Immature natural killer cell (primary cell): Measurements from ENCODE around the gene MAL. TPM values are rescaled to one million over a fixed set of nuclear protein-coding genes. Genes with fewer than 3 reads are reported as not detected.

Experiments used
- DNase-seq, 3 donors: peaks; one replicate each; pipeline ENCODE4 v3.0.0; 2022; ENCODE audit warnings: mixed read lengths in 1 of 3
- H3K27ac Mint-ChIP-seq, 6 donors: one replicate each; pipeline ENCODE4 v1.8.0; 2020; ENCODE audit warnings: mixed read lengths in 6 of 6, mild to moderate bottlenecking in 5 of 6, inconsistent platforms in 4 of 6, moderate library complexity in 3 of 6
- H3K27me3 Mint-ChIP-seq, 3 donors: one replicate each; pipeline ENCODE4 v1.8.0; 2020 to 2021; ENCODE audit warnings: low read depth in 3 of 3, mild to moderate bottlenecking in 3 of 3, mixed read lengths in 3 of 3, moderate library complexity in 3 of 3, inconsistent platforms in 1 of 3
- H3K36me3 Mint-ChIP-seq, 3 donors: one replicate each; pipeline ENCODE4 v1.8.0; 2020; ENCODE audit warnings: mixed read lengths in 3 of 3, inconsistent platforms in 2 of 3, mild to moderate bottlenecking in 2 of 3
- H3K4me1 Mint-ChIP-seq, 2 donors: one replicate each; pipeline ENCODE4 v1.8.0; 2020; ENCODE audit warnings: inconsistent platforms in 2 of 2, mild to moderate bottlenecking in 2 of 2, mixed read lengths in 2 of 2, moderate library complexity in 1 of 2
- H3K4me3 Mint-ChIP-seq, 5 donors: one replicate each; pipeline ENCODE4 v1.8.0; 2020; ENCODE audit warnings: mild to moderate bottlenecking in 5 of 5, mixed read lengths in 5 of 5, inconsistent platforms in 3 of 5, moderate library complexity in 3 of 5
- H3K9me3 Mint-ChIP-seq, 6 donors: one replicate each; pipeline ENCODE4 v1.8.0; 2020; ENCODE audit warnings: mild to moderate bottlenecking in 6 of 6, mixed read lengths in 6 of 6, inconsistent platforms in 4 of 6, moderate library complexity in 3 of 6
- polyA plus RNA-seq, 3 donors: library from polyadenylated mRNA; unstranded; fragments of 300-500 nt; fragmentation: Illumina TruSeq; gene quantifications; one replicate each; pipeline ENCODE4 v1.2.3, GENCODE V29; 2021

Gene MAL
- polyA plus RNA-seq, 3 donors from 2014 or later = 1.2 to 1.9 (median 1.6) TPM

GRCh38 chr2:95015261-95015912 is 10.1 kb upstream of the MAL start:
- H3K27me3 Mint-ChIP-seq = peaks cover 2 to 8% (median 2%) of the 10 kb centered on the region in 3 donors
- no peak overlapping the region for H3K4me3 Mint-ChIP-seq
- no peaks in the 10 kb centered on the region for H3K36me3 Mint-ChIP-seq
- H3K27ac Mint-ChIP-seq = no peak overlapping the region
- H3K4me1 Mint-ChIP-seq = no peaks in the 10 kb centered on the region
- H3K9me3 Mint-ChIP-seq = no peaks in the 10 kb centered on the region
- DNase-seq = no peak

DNA sequence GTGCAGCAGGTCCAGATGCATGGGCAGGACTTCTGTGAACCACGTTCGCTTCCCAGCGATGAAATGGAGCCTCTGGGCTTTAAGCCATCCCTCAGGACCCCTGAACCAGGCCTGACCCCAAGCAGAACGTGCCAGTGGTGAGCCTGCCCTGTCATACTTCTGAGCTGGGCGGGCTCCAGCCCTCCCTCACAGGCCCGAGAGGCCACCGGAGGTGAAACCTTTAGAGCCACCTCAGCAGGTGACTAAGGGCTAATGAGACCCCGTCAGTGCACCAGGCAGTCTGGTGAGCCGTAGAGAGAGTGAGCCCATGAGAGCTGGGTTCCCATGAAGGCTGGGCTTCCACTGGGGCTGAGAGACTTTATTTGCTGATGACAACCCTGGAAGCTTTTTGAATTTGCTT is 8.9 kb upstream of the MAL start:
- no peak for DNase-seq
- Mint-ChIP-seq H3K4me1 (no peaks in the 10 kb centered on the region), H3K4me3 (no peak overlapping the region), H3K9me3 (no peaks in the 10 kb centered on the region), H3K27ac (no peak overlapping the region), H3K36me3 (no peaks in the 10 kb centered on the region), H3K27me3 (peaks cover 2 to 5% (median 2%) of the 10 kb centered on the region in 3 donors)

DNA sequence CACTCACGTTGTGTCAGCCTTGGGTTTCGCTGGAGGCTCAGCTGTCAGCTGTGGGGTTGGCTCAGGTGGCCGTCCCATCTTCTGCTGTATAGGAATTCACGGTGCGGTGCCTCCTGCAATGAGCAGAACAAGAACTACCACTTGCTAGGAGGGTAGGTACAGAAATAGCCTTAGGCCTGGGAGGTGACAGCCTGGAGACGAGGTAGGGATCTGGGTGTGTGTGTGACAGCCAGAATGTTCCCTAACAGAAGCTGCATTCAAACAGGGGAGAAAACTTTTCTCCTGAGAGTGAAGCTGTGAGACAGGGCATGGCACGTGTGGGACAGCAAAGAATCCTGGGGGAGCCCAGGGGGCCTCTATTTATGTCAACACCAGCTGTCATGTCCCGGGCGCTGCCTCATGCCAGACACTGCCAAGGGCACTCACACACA is 8.4 kb upstream of the MAL start:
- no peaks in the 10 kb centered on the region for H3K9me3 Mint-ChIP-seq
- no peak overlapping the region for H3K4me3 Mint-ChIP-seq
- H3K4me1 Mint-ChIP-seq = no peaks in the 10 kb centered on the region
- no peak overlapping the region for H3K27ac Mint-ChIP-seq
- no peak for DNase-seq
- no peaks in the 10 kb centered on the region for H3K36me3 Mint-ChIP-seq
- H3K27me3 Mint-ChIP-seq = peaks cover 2 to 5% (median 4%) of the 10 kb centered on the region in 3 donors

DNA sequence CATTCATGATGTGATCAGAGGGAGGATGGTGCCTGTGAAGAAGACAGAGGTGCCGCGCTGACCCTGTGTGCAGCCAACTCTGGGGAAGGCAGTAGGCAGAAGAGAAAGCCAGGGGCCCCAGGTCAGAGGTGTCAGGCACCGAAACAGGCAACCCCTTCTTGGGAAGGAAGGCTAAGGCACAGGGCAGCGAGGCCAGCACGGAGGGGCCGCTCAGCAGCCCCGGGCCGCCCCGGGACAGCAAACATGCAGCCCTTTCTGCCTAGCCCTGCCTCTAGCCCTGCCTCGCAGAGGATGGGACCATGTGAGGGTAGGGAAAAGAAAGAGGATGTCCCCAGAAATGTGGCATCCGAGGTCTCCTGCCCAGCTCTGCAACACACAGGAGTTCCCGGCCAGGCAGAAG is 7.7 kb upstream of the MAL start:
- no peak overlapping the region for H3K27ac Mint-ChIP-seq

GRCh38 chr2:95018301-95018700 is 7.2 kb upstream of the MAL start:
- Mint-ChIP-seq H3K4me1 (no peaks in the 10 kb centered on the region), H3K27me3 (peaks cover 4 to 8% (median 8%) of the 10 kb centered on the region in 3 donors), H3K9me3 (no peaks in the 10 kb centered on the region), H3K27ac (no peak overlapping the region), H3K4me3 (no peak overlapping the region), H3K36me3 (no peaks in the 10 kb centered on the region)
- no peak for DNase-seq

More for the DNA sequence above, 7.7 kb upstream of the MAL start:
- Mint-ChIP-seq H3K27me3 (peaks cover 2 to 8% (median 4%) of the 10 kb centered on the region in 3 donors), H3K9me3 (no peaks in the 10 kb centered on the region), H3K4me1 (no peaks in the 10 kb centered on the region), H3K4me3 (no peak overlapping the region), H3K36me3 (no peaks in the 10 kb centered on the region)
- DNase-seq = no peak

DNA sequence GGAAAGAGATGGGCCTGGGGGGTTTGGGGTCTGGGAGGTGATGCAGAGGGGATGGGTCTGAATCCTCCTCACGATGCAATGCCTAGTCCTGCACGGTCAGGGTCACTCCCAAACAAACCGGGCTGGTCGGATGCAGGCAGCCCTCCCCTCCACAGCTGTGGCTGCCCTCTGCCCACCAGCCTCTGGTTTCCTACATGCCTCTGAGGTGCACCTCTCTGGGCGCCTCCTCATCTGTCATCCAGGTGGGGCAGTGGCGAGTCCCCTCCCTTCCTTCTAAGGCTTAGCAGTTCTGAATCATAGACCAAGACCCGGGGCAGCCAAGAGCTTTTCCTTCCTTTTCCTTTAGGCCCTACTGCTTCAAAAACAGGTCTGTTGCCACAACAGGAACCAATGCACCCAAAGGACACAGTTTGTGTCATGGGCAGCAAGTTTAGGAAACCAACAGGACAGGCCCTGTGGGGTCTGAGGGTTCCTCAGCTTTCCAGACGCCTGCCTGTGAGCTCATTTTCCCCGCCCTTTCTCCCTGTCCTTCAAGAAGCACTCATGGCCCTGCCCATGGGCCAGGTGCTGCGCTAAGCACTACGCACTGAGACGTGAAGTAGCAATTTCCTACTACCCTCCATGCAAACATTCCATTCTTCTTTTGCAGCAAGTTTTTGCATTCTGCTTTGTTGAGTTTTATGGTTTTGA is 6.5 kb upstream of the MAL start:
- Mint-ChIP-seq H3K9me3 (no peaks in the 10 kb centered on the region), H3K27me3 (peaks cover 7 to 11% (median 8%) of the 10 kb centered on the region in 3 donors), H3K4me1 (no peaks in the 10 kb centered on the region), H3K36me3 (no peaks in the 10 kb centered on the region), H3K27ac (no peak overlapping the region), H3K4me3 (no peak overlapping the region)
- DNase-seq = no peak

DNA sequence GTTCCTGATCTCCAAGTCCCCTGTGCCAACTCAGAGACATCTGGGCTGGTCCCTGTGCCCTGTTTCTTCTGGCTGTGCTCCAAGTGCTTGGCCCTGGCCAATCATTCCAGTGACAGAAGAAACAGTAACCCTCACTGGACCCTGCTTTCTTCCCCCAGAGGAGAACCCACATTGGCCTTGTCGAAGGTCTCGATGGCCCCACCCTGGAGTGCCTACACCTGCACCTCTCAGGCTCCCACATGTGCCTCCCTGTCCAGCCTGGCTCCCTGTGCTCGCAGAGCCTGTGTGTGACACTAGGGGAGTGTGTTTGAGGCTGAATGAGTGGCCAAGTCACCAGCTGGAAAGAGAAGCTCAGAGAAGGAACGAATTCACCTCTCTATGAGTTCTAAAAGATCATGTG is 5.9 kb upstream of the MAL start:
- no peak for DNase-seq
- H3K9me3 Mint-ChIP-seq = no peaks in the 10 kb centered on the region
- H3K27me3 Mint-ChIP-seq = peaks cover 8 to 14% (median 9%) of the 10 kb centered on the region in 3 donors
- no peak overlapping the region for H3K4me3 Mint-ChIP-seq
- H3K36me3 Mint-ChIP-seq = no peaks in the 10 kb centered on the region
- no peaks in the 10 kb centered on the region for H3K4me1 Mint-ChIP-seq
- H3K27ac Mint-ChIP-seq = no peak overlapping the region

DNA sequence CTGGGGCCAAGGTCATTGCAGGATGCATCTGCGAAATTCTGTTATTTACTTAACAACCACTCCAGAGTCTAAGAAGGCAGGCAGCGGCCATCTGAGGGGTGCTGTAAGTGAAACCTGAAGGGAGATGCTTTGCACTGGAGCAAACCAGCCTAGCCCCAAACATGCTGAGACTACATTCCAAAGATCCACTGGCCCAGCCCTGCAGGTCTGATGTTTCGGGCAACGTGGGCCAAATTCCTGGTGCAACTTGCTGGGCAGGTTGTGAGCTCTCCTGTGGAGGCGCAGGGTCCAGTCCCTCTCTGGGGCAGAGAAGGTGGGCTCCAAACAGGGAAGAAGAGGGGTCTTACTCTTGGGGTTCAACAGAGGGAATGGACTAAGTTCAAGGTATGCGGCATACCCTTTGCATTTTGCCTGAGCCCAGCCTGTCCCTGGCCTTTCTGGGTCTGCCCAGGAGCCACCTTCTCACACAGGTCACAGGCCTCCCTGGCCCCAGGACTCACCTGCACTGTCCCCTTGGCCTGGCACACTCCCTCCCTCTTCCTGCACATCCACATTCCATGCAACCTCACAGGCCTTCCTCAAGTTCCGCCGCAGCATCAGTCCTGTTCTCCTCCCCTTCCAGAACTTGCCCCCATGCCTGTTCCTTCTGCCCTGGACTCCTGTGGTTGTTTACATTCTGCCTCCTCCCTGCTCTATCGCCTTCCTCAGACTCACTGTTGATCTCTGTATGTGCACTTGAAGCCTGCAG is 5.1 kb upstream of the MAL start:
- Mint-ChIP-seq H3K27me3 (peaks cover 8 to 18% (median 9%) of the 10 kb centered on the region in 3 donors), H3K9me3 (no peaks in the 10 kb centered on the region), H3K4me1 (no peaks in the 10 kb centered on the region), H3K36me3 (no peaks in the 10 kb centered on the region), H3K4me3 (no peak overlapping the region), H3K27ac (no peak overlapping the region)
- no peak for DNase-seq

DNA sequence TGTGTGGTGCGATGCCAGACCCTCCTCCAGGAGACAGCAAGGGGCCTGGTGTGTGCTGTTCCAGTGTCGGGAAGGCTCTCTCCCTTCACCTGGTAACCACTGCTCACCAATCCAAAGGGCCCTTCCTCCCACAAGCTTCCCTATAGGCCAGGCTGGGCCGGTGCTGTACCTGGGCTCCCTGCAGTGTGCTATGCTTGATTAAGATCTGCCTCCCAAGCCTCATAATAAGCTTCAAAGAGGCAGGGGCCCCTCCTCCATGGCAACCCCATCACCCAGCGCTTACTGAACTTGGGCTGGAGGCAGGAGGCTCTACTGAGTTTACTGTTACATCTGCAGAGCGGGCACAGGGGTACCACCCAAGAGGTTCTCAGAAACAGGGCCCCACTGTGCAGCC is 4.5 kb upstream of the MAL start:
- Mint-ChIP-seq H3K9me3 (no peaks in the 10 kb centered on the region), H3K4me3 (no peak overlapping the region), H3K27me3 (peaks cover 9 to 20% (median 9%) of the 10 kb centered on the region in 3 donors), H3K4me1 (peaks cover 0 to 3% of the 10 kb centered on the region in 2 donors), H3K36me3 (no peaks in the 10 kb centered on the region), H3K27ac (no peak overlapping the region)
- no peak for DNase-seq

GRCh38 chr2:95021847-95022246 is 3.7 kb upstream of the MAL start:
- Mint-ChIP-seq H3K27me3 (peaks cover 9 to 22% (median 11%) of the 10 kb centered on the region in 3 donors), H3K4me3 (no peak overlapping the region), H3K9me3 (no peaks in the 10 kb centered on the region), H3K4me1 (peaks cover 0 to 4% of the 10 kb centered on the region in 2 donors), H3K27ac (no peak overlapping the region), H3K36me3 (no peaks in the 10 kb centered on the region)
- DNase-seq = no peak

DNA sequence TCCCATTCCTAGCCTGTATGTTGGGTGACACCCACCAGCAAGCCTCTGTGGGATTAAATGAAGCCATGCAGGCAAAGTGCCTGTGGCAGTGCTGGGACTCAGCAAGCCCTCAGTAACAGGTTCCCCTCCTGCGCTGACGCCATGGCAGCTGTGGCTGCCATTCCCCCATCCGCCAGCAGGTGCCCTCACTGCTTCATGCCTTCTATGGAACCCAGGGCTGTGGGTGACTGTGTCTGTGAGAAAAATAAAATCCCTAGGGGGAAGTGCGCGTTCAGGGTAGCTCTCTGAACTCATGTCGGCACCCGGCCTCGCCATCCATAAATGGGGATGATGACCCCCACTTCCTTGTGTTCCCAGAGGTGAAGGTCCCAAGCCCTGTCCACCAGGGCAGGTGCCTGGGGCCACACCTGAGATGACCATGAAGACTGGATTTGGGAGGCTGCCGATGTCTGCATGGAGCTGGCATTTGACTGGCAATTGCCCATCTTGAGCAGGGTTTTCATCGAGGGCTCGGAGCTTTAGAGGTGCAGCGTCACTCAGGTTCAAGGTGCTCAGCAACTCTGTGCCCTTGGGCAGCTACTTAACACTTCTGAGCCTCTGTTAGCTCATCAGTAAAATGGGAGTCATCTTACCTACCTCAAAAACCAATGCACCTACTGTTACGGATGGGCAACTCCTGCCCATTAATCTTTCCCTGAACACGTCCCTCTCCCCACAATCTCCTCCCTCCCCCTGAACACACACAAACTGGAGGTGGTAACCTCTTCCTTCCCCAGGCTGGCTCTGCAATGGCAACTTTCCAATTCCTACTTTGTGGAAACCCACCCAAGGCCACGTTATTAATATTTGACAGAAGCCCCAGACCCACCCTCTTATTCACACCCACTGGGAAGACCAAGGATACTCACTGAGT is 2.9 kb upstream of the MAL start:
- Mint-ChIP-seq H3K36me3 (no peaks in the 10 kb centered on the region), H3K4me1 (peaks cover 0 to 4% of the 10 kb centered on the region in 2 donors), H3K4me3 (no peak overlapping the region), H3K9me3 (no peaks in the 10 kb centered on the region), H3K27me3 (peaks cover 9 to 22% (median 14%) of the 10 kb centered on the region in 3 donors), H3K27ac (no peak overlapping the region)
- DNase-seq = peak; percentile 6 to 14 (median 13)

DNA sequence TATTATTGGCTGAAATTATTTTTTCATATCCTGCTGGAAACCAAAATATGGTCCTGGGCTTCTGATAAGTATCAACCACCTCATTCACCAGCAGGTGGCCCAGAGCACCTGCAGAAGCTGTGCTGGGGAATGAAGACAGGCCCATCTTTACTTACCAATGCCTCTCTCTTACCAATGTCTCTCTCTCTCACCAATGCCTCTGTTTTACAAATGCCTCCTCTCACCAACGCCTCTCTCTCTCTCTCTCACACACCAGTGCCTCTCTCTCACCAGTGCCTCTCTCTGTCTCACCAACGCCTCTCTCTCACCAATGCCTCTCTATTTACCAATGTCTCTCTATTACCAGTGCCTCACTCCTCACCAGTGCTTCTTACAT is 2.3 kb upstream of the MAL start:
- H3K9me3 Mint-ChIP-seq = no peaks in the 10 kb centered on the region
- no peak overlapping the region for H3K27ac Mint-ChIP-seq
- peaks cover 0 to 4% of the 10 kb centered on the region in 2 donors for H3K4me1 Mint-ChIP-seq
- no peaks in the 10 kb centered on the region for H3K36me3 Mint-ChIP-seq
- peaks cover 9 to 22% (median 13%) of the 10 kb centered on the region in 3 donors for H3K27me3 Mint-ChIP-seq
- DNase-seq = no peak
- no peak overlapping the region for H3K4me3 Mint-ChIP-seq

DNA sequence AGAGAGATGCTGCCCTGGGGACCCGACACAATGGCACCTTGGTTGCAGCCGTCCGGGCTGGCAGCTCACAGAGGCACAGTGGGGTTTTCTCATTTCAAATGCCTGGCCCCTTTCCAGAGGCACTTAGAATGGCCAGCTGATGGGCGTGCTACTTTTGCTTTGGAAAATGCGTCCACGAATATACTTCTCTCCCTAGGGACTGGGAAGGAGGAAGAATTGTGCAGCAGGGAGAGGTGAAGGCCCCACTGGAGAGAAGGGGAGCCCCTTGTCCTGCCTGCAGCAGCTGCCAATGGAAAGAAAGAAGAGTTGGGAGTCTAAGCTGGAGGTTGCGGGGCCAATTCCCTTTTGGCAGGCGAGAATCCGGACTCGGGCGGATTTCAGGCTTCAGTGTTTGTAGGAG is 1.1 kb upstream of the MAL start:
- H3K27me3 Mint-ChIP-seq = peaks cover 9 to 22% (median 11%) of the 10 kb centered on the region in 3 donors
- peak overlapping the region in 2 of 5 donors; percentile 10 to 23 for H3K4me3 Mint-ChIP-seq

More for the DNA sequence above, 1.1 kb upstream of the MAL start:
- peaks cover 0 to 4% of the 10 kb centered on the region in 2 donors for H3K4me1 Mint-ChIP-seq
- no peaks in the 10 kb centered on the region for H3K9me3 Mint-ChIP-seq
- no peaks in the 10 kb centered on the region for H3K36me3 Mint-ChIP-seq
- H3K27ac Mint-ChIP-seq = peak overlapping the region in 1 of 6 donors; percentile 28
- no peak for DNase-seq
